Astrocyte (in vitro differentiated cells and primary cell): Measurements from ENCODE around the gene ZRANB1.

Source experiments
- CTCF ChIP-seq: IDR thresholded peaks from 2 replicates; pipeline ENCODE4 v1.5.1; 2011; ENCODE audit warnings: low read depth, mild to moderate bottlenecking, inconsistent platforms, low read length, moderate library complexity; ENCODE audit not compliant: insufficient read depth
- EZH2 ChIP-seq: IDR thresholded peaks from 2 replicates; pipeline ENCODE4 v1.6.1; 2012; ENCODE audit warnings: mild to moderate bottlenecking, low read length, inconsistent platforms; ENCODE audit not compliant: insufficient read depth

GRCh38 chr10:124898471-124898870 is 43.5 kb upstream of the ZRANB1 start:
- TF ChIP-seq CTCF (no peak), EZH2 (no peak)
